ENCODE results near the gene PLCB4. TPM values are rescaled to one million over a fixed set of nuclear protein-coding genes. Genes with fewer than 3 reads are reported as not detected.
A peak's percentile ranks its signal among the peaks of the same experiment; 100 is the strongest.

PLCB4 gene
- total RNA-seq, 1 experiment from 2014 or later, result 0.47 TPM

- H3K27ac ChIP-seq, result no peak overlapping the region
- no peaks in the 10 kb centered on the region for H3K4me1 ChIP-seq
- no peak overlapping the region for H3K4me3 ChIP-seq
- peaks cover 5% of the 10 kb centered on the region; the same call in 1 of the 2 replicates for H3K27me3 ChIP-seq
- no peaks in the 10 kb centered on the region for H3K36me3 ChIP-seq
- no peaks in the 10 kb centered on the region for H3K9me3 ChIP-seq (replicated peaks)
- no peak for DNase-seq
Measured at GRCh38 chr20:9453201-9453600, 384.3 kb downstream of the PLCB4 start.

GRCh38 chr20:9454791-9455190 is 385.9 kb downstream of the PLCB4 start:
- H3K4me3 ChIP-seq, result no peak overlapping the region
- DNase-seq, result no peak
- no peak overlapping the region for H3K27ac ChIP-seq
- no peaks in the 10 kb centered on the region; the same call in 1 of the 2 replicates for H3K27me3 ChIP-seq
- no peaks in the 10 kb centered on the region for H3K4me1 ChIP-seq
- no peaks in the 10 kb centered on the region for H3K36me3 ChIP-seq
- H3K9me3 ChIP-seq (replicated peaks), result no peaks in the 10 kb centered on the region

GRCh38 chr20:9457136-9457535 is 388.2 kb downstream of the PLCB4 start:
- Histone ChIP-seq H3K4me1 (0 out of 2 replicates have a peak, but pooled peaks cover 3% of the 10 kb centered on the region), H3K4me3 (no peak overlapping the region), H3K27me3 (no peaks in the 10 kb centered on the region; the same call in 1 of the 2 replicates), H3K27ac (no peak overlapping the region), H3K9me3 (replicated peaks) (no peaks in the 10 kb centered on the region), H3K36me3 (no peaks in the 10 kb centered on the region)
- DNase-seq, result no peak

- Histone ChIP-seq H3K9me3 (replicated peaks) (no peaks in the 10 kb centered on the region), H3K4me3 (no peak overlapping the region), H3K36me3 (no peaks in the 10 kb centered on the region), H3K27ac (no peak overlapping the region), H3K27me3 (no peaks in the 10 kb centered on the region; the same call in 1 of the 2 replicates), H3K4me1 (0 out of 2 replicates have a peak, but pooled peaks cover 3% of the 10 kb centered on the region)
- DNase-seq, result peak; percentile 5 to 22
Measured at GRCh38 chr20:9458138-9458796, 389.4 kb downstream of the PLCB4 start.

GRCh38 chr20:9460518-9460917 is 391.6 kb downstream of the PLCB4 start:
- 0 out of 2 replicates have a peak, but pooled peaks cover 3% of the 10 kb centered on the region for H3K4me1 ChIP-seq
- no peak overlapping the region for H3K27ac ChIP-seq
- H3K27me3 ChIP-seq, result no peaks in the 10 kb centered on the region
- no peak for DNase-seq
- H3K36me3 ChIP-seq, result no peaks in the 10 kb centered on the region
- H3K4me3 ChIP-seq, result no peak overlapping the region
- no peaks in the 10 kb centered on the region for H3K9me3 ChIP-seq (replicated peaks)

- Histone ChIP-seq H3K27me3 (no peaks in the 10 kb centered on the region), H3K9me3 (replicated peaks) (no peaks in the 10 kb centered on the region; the same call in 1 of the 2 replicates), H3K4me3 (no peak overlapping the region), H3K4me1 (no peaks in the 10 kb centered on the region), H3K27ac (no peak overlapping the region), H3K36me3 (no peaks in the 10 kb centered on the region)
- peak in 1 of 2 experiments; percentile 18 for DNase-seq
Measured at GRCh38 chr20:9467995-9468394, 399.1 kb downstream of the PLCB4 start.

GRCh38 chr20:9474835-9475415 is 406.0 kb downstream of the PLCB4 start:
- no peak for DNase-seq
- H3K4me1 ChIP-seq, result no peaks in the 10 kb centered on the region
- no peaks in the 10 kb centered on the region for H3K36me3 ChIP-seq
- H3K27ac ChIP-seq, result no peak overlapping the region
- H3K9me3 ChIP-seq (replicated peaks), result no peaks in the 10 kb centered on the region
- H3K27me3 ChIP-seq, result no peaks in the 10 kb centered on the region
- no peak overlapping the region for H3K4me3 ChIP-seq

GRCh38 chr20:9475456-9475855 is 406.6 kb downstream of the PLCB4 start:
- H3K36me3 ChIP-seq, result no peaks in the 10 kb centered on the region
- no peak overlapping the region for H3K4me3 ChIP-seq
- no peaks in the 10 kb centered on the region for H3K4me1 ChIP-seq
- no peaks in the 10 kb centered on the region for H3K9me3 ChIP-seq (replicated peaks)
- DNase-seq, result no peak
- no peaks in the 10 kb centered on the region for H3K27me3 ChIP-seq
- H3K27ac ChIP-seq, result no peak overlapping the region

GRCh38 chr20:9476174-9476573 is 407.3 kb downstream of the PLCB4 start:
- H3K9me3 ChIP-seq (replicated peaks), result no peaks in the 10 kb centered on the region
- no peak for DNase-seq
- H3K27ac ChIP-seq, result no peak overlapping the region
- no peak overlapping the region for H3K4me3 ChIP-seq
- H3K27me3 ChIP-seq, result no peaks in the 10 kb centered on the region
- no peaks in the 10 kb centered on the region for H3K4me1 ChIP-seq
- no peaks in the 10 kb centered on the region for H3K36me3 ChIP-seq

GRCh38 chr20:9476637-9477036 is 407.8 kb downstream of the PLCB4 start:
- H3K36me3 ChIP-seq, result no peaks in the 10 kb centered on the region
- H3K27ac ChIP-seq, result no peak overlapping the region
- H3K4me3 ChIP-seq, result no peak overlapping the region
- H3K27me3 ChIP-seq, result no peaks in the 10 kb centered on the region
- H3K4me1 ChIP-seq, result no peaks in the 10 kb centered on the region
- H3K9me3 ChIP-seq (replicated peaks), result no peaks in the 10 kb centered on the region
- no peak for DNase-seq

- Histone ChIP-seq H3K27me3 (no peaks in the 10 kb centered on the region), H3K4me3 (no peak overlapping the region), H3K9me3 (replicated peaks) (no peaks in the 10 kb centered on the region), H3K27ac (no peak overlapping the region), H3K4me1 (no peaks in the 10 kb centered on the region), H3K36me3 (no peaks in the 10 kb centered on the region)
- DNase-seq, result no peak
Measured at GRCh38 chr20:9478771-9479170, 409.9 kb downstream of the PLCB4 start.

GRCh38 chr20:9480066-9480465 is 411.2 kb downstream of the PLCB4 start:
- DNase-seq, result no peak
- Histone ChIP-seq H3K27ac (no peak overlapping the region), H3K9me3 (replicated peaks) (no peaks in the 10 kb centered on the region), H3K4me1 (no peaks in the 10 kb centered on the region), H3K4me3 (no peak overlapping the region), H3K36me3 (no peaks in the 10 kb centered on the region), H3K27me3 (no peaks in the 10 kb centered on the region)

- Histone ChIP-seq H3K36me3 (no peaks in the 10 kb centered on the region), H3K27ac (no peak overlapping the region), H3K9me3 (replicated peaks) (no peaks in the 10 kb centered on the region), H3K27me3 (no peaks in the 10 kb centered on the region), H3K4me1 (no peaks in the 10 kb centered on the region), H3K4me3 (no peak overlapping the region)
- DNase-seq, result no peak
Measured at GRCh38 chr20:9482180-9482579, 413.3 kb downstream of the PLCB4 start.

GRCh38 chr20:9483131-9483530 is 414.2 kb downstream of the PLCB4 start:
- Histone ChIP-seq H3K4me3 (no peak overlapping the region), H3K36me3 (no peaks in the 10 kb centered on the region), H3K27ac (no peak overlapping the region), H3K4me1 (no peaks in the 10 kb centered on the region), H3K27me3 (no peaks in the 10 kb centered on the region), H3K9me3 (replicated peaks) (no peaks in the 10 kb centered on the region)
- DNase-seq, result no peak

- H3K36me3 ChIP-seq, result no peaks in the 10 kb centered on the region
- no peak overlapping the region for H3K4me3 ChIP-seq
- H3K27me3 ChIP-seq, result no peaks in the 10 kb centered on the region; the same call in 1 of the 2 replicates
- H3K4me1 ChIP-seq, result no peaks in the 10 kb centered on the region
- no peaks in the 10 kb centered on the region for H3K9me3 ChIP-seq (replicated peaks)
- H3K27ac ChIP-seq, result no peak overlapping the region
- no peak for DNase-seq
Measured at GRCh38 chr20:9485614-9486340, 416.9 kb downstream of the PLCB4 start.

Data from SJCRH30 (cell line).